ENCODE measurements around the gene SFSWAP.
A peak's percentile ranks its signal among the peaks of the same experiment; 100 is the strongest.

Gene SFSWAP

DNA sequence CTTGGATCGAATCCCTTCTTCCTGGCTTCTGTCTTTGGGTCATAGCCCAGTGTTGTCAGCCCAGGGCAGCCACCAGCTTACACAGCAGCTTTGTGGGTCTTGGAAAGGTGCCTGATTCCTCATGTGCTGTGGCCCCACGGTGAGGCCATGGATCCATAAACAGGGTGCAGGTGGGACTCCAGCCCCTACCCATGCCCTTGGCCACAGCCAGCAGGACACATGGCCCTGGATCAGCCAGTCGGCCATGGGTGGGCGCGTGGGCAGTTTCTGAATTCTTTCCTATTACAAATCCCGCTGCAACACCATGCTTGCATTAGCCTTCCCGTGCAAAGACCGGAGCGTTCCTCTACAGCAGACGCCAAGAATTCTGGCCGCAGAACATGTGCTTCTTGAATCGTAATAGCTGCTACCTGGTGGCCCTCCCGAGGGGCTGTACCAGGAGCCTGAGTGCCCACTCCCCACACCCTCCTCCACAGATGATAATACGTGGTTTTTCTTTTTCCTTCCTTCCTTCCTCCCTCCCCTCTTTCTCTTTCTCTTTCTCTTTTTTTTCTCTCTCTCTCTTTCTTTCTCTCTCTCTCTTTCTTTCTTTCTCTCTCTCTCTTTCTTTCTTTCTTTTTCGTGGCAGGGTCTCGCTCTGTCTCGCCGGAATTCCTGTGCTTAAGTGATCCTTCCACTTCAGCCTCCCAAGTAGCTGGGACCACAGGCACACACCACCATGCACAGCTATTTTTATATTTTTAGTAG, 114.4 kb downstream of the SFSWAP start:
- peak; percentile 30 for DNase-seq

DNA sequence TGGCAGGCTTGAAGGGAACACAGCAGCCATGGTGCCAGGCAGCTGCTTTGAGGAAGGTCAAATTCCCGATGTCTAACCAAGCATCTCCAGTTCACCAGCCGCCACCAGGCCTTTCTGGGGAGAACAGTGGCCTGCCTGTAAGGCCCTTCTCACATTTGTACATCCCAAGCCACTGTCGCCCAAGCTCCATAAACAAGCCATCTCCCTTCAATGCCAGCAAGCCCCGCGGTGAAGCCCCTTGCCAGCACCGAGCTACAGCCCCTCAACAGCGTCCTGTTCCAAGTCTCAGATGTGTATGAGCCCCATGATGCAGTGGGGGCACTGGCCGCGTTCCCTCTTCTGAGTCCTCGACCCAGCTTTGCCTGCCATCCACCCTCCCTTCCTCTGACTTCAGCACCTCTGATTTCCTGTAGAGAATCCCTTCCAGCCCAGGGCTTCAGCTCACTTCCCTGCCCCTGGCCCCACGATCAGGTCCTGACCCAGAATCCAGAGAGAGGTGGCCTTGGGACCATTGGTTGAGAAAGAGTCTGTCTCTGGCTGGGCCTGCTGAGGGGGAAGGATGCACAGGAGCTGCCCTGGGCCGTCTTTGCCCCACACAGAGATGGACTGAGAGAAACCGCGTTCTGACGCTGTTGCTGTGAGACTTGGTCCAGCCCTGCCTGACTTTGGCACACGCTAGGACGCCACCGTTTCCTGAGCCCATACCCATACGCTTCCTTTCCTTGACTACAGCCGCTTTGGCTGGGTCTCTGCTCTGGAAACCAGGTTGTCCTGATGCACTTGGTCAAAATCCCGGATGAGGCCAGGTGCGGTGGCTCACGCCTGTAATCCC, 115.4 kb downstream of the SFSWAP start:
- no peak for DNase-seq

DNA sequence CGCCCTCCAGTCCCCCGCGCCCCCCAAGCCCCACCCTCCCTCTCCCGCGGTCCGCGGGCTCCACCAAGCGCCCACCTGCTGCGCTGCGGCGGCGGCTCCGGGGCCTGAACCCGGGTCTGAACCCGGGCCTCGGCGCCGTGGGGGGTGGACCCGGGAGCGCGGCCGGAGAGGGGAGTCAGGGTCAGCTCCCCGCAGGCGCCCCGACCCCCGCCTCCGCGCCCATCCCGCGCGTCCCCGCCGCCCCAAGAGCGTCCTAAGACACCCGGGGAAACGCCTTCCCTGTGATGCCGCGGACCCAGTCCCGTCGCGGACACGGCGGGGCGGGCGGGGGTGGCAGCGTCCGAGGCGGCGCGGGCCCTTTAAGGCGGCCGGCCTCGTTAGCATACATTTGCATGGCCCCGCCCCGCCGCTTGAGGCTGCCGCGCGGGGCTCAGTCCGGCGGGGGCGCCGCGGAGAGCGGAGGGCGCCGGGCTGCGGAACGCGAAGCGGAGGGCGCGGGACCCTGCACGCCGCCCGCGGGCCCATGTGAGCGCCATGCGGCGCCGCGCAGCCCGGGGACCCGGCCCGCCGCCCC, 117.2 kb downstream of the SFSWAP start, which contains the start of gene MMP17:
Gene MMP17, plus strand, starts transcription at position 433 of the 574 bp plus-strand sequence. Its CDS starts 102 bp downstream, at position 535.
- peak; percentile 65 for DNase-seq

DNA sequence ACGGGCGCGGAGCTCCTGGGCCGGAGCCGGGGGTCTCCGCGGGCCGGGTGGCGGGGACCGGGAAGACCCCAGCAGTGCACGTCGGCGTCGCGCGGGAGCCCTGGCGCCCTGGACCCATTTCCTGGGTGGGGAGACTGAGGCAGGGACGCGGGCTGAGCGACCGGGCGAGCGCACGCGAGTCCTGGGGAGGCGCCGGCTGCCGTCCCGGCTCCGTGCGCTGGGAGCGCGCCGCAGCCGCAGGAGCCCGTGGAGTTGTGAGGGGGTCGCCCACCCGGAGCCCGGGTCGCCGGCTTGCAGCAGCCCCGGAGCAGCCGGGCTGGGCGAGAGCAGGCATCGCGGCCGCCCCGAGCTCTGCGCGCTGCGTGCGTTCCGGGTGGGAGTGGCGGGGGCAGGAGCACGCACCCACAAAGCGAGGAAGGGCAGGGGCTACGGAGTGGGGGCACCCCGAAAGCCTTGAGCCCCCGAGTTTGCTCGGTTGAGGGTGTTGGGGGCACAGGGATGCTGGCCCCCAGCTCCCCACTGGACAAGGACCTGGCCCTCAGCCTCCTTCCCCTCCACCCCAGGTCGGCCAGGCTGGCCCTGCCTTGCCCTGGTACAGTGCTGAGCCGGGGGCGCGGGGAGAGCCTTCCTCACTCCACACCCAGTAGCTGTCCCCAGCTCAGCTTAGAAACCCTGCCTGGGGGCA, 117.9 kb downstream of the SFSWAP start:
- no peak for DNase-seq

DNA sequence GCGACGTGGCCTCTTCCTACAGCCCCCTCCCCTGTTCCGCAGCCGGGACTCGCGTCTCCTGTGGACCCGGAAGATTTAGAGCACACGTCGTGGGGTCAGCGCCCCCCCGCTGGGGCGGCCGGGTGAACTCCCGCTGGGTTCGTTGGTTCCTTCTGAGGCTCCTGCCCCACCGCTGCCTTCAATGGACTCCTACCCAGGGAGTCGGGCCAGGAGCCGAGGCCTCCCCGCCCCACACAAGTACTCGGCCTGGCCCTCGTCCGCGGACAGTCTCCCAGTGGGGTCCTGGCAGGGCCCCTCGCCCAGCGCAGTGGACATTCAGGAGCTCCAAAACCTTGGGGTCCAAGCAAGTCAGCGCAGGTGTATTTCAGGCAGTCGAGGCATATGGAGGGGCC, 118.5 kb downstream of the SFSWAP start:
- DNase-seq, result peak; percentile 10

DNA sequence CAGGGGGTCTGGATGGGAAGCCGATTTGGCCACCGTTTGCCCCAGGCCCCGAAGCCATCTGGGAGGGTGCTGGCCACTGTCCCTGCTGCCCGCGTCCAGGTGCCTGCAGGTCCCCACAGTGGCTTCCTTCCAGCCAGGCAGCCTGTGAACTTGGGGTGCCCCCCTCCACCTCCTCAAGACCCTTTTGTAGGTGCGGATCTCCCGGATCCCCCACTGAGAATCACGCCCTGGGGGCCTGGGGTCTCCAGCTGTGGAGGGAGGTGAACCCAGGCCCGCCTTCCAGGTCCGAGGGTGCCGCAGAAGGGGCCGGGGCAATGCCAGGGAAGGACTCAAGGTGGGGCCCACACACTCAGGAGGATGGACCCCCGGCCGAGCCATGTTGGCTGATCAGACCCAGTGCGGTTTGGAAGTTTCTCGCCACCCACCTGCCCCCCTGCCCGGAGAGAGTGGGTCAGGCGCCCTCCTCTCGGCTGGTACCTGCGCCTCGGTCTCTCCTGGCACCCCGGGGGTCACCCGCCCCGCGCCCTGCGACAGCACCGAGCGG, 119.0 kb downstream of the SFSWAP start:
- no peak for DNase-seq

DNA sequence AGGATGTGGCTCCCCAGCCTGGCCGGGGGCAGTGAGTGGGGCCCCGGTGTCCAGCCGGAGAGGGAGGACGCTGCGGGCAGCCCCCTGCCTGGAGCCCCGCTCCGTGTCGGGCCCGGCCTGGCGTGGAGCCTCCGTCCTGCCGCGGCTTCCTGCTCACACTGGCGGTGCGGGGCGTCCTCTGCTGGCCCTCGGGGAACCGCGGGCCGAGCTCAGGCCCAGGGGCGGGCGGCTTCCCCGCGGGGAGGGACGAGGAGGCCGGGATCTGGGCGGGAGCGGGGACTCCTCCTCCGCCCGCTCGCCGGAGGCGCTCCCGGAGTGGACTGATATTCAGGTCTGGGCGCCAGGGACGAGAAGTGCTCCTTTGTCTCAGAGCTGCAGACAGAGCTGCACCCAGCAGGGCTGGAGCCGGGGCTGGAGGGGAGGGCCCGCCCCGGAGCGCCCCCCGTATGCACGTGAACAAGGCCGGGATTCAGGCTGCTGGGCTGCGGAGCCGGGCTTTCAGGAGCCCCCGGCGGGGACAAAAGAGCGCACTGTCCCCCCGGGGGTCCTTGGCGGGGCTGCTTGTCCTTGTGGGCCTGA, 119.5 kb downstream of the SFSWAP start:
- peak; percentile 88 for DNase-seq

DNA sequence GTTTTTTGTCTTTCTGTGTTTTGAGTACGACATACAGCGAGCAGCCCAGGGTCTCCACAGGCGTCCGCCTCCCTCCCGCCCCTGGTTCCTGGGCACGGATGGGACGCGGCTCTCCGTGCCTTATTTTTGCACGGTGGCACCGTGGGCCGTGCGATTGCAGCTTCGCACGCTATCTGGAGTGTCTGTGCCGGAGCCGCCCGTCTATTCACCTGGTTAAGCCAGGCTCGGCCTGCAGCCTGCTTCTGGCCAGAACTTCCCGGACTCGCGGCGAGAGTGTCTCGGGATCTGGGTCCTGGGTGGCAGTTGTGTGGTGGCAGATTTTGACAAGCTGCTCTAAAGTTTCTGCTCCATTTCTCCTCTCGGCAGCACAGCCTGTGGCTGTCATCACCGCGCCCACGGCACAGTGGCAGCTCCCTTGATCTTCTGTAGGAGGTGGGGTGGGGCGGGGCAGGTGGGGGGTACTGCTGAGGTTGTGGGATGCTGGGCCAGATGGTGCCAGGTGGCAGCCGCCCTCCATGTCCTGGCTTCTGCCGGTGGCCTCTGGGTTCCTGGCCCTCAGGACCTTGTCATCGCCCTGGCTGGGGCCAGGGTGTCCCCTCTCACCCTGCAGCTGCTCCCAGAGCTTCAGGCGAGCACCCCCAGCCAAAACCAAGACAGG, 120.2 kb downstream of the SFSWAP start:
- DNase-seq, result no peak

DNA sequence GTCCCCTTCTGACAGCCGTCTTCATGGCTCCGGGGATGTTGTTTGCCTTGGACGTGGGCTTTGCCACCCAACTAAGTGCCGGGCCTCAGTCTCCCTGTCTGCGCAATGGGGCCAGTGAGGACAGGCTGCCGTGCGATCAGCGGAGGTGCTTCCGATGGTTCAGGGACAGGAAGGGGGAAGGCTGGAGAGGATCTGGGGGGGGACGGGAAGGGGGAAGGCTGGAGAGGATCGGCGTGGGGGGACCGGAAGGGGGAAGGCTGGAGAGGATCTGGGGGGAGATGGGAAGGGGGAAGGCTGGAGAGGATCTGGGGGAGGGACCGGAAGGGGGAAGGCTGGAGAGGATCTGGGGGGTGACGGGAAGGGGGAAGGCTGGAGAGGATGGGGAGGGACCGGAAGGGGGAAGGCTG, 120.7 kb downstream of the SFSWAP start:
- peak; percentile 91 for DNase-seq

DNA sequence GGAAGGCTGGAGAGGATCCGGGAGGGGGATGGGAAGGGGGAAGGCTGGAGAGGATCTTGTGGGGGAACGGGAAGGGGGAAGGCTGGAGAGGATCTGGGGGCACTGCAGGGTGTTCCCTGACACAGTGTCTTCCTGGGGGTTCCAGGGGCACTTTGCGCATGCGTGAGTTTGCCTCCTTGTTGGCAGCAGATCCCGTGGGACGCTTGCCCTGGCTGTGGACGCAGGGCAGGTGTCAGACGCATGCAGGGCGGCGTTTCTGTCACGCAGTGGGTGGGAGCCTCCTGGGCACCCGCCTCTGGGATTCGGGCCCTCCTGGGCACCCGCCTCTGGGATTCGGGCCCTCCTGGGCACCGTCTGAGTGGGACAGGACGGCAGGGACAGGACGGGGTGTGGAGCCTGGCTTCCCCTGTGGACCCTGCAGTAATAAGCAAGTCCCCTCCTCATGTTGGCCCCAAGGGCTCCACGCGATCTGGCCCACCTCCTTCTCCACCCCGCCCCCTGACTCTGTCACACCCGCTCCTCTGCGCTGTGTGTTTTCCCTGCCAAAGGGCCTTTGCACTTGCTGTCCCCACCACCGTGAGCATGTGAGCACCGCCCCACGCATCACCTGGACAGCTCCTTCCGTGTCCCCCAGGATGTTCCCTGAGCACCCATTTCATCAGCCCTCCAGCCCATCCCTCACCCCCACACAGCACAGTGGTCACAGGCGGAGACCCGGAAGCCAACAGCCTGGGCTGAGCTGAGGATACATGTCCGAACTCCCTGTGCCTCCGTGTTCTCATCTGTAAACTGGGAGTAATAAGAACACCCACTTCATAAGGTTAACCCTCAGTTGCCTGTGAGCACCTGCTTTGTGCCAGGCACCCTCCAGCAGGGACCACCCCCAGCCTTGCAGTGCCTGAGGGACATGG, 121.7 kb downstream of the SFSWAP start:
- peak; percentile 59 for DNase-seq

DNA sequence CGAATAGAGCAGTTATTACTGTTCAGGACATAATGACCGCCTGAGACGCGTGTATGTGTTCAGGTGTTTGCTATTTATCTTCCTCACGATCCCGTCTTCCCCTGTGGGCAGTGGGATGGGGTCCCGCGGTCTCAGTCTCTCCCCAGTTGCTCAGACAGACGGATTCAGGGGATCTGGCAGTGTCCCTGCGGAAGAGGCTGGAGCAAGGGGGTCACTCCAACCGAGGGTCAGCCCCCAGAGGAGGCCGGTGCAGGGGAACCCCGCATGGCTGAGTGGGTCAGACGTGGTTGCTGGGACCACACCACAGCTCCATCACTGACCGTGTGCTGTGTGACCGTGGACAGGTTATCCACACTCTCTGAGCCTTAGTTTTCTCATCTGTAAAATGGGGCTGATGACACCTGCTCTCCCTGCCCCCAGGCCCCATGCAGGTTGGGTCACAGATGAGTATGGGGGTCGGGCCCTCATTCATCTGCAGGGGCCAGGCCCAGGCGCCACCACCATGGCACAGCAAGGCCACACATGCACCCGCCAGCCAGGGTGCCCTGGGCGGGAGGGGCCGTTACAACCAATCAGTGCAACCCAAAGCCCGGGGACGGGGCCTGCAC, 122.5 kb downstream of the SFSWAP start:
- no peak for DNase-seq

DNA sequence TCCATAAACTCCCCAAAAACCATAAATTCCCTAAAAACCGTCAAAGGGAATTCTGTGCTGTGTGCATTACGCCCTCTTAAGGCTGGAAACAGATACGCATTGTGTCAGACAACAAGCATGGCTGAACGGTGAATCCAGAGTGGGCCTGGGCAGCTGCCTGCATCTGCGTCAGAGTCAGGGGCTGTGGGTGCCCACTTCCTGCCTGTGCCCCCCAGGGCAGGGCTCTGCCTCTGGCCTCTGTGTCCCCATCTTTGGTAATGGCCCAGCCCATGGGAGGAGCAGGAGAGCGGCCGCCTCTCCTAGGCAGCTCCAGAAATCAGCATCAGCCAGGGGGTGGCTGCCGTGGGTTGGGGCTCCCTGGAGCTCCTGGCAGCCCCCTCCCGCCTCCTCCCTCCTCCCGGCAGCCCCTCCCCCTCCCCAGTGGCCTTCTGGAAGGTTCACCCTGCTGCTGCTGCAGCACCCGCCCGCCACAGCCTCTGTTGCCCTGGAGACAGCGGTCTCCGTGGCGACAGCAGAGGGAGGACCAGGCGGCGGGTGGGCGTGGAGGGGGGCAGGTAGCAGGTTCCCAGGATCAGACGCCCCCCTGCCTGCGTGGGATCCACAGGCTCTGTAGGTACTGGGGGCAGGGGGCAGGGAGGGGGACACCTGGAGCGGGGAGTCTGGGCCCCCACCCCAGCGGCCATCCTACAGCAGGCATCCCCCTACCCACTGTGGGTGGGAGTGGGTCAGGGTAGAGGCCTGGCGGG, 123.2 kb downstream of the SFSWAP start:
- DNase-seq, result peak; percentile 33

DNA sequence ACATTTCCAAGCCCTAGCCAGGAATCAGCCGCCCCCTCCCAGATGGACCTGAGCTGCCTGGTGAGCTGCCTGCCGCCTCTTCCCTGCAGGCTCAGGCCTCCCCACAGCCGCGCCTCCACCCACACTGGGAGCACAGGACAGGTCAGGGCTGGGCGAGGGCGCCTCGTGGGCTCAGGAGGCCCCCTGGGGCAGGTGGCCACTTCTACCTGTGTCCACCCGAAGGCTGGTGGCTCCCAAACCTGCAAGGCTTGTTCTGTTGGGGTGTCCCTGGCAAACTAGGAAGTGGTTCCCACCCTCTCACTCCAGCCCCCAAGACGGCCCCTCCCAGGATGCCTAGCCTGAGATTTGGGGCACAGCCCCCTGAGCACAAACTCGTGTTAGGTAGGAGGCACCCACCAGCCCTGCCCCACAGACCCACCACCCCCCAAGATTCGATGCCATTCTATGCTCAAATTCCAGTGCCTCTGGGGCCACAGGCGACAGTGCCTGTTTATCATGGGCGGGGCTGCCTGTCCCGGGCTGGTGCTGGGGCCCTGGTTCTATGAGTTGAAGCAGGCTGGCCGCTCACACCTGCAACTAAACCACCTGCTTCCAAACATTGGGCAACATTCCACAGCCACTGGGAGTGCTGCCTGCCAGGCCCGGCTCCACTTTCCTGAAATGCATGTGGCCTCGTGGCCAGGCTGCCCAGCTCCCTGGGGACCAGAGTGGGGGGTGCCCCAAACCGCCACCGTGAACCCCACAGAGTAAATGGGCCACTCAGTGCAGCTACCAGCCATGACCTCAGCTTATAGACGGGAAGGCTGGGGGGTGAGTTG, 124.1 kb downstream of the SFSWAP start:
- DNase-seq, result no peak

DNA sequence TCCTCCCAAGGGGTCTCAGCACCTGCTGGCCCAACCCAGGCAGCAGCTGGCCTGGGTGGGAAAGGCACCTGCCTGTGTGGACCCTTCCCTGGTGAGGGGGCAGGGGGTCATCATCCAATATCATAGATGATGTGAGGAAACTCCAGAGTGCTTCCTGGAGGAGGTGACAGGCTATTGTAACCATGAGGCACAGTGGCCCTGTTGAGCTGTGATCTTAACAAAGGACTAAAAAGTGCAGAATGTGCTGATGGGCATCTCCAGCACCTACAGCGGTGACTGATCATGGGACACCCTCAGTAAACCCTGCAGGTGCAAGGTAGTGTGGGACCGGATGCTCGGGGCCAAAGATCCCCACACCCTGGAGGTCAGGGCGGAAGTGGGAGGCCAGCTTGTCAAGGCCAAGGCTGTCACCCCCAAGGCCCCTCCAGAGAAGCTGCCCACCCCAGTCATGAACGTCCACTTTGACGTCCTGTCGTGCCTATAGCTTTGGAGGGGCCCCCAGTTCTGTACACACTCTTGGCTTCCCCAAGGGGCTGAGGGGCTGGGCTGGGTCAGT, 124.8 kb downstream of the SFSWAP start:
- no peak for DNase-seq

DNA sequence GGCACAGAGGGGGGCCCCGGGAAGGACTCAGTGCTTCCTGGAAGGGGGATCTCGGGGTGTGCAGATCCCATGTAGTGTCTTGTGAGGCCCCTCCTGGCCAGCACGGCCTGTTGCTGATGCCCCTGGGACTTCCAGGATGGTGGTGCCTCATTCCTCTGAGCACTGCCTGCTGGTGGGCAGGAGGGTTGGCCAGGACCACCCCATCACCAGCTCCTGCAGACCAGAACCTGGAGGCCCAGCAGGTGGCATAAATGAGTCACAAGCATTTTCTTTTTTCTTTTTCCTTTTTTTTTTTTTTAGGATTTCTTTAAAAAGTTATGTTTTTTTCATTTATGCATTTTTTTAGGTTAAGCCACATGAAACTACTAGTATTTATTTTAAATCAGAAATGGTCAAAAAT, 125.3 kb downstream of the SFSWAP start:
- DNase-seq, result peak; percentile 17

DNA sequence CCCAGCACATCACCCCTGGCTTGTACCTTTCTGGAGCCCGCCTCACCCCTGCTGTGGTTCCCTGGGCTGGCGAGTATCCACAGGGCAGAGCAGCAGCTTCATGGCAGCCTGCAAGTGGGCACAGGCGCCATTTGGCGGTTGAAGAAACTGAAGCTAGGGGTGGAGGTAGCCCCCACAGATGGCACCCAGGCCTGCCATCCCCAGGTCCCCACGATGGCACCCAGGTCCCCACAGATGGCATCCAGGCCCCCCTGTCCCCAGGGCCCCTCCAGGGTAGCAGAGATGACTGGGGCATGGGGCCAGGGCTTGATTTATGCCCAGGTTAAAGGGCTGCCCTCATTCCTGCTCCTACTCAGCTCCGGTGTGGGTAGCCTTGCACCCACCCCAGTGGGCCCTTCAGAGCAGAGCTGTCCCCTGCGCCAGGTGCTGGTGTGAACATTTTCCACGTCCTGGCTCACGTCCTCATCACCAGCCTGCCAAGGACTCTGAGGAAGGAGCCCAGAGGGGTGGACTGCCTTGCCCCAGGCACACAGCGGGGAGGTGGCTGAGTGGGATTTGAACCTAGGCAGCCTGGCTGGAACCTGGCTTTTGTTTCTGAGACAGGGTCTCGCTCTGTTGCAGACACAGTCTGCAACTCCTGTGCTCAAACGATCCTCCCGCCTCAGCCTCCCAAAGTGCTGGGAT, 126.0 kb downstream of the SFSWAP start:
- DNase-seq, result no peak

DNA sequence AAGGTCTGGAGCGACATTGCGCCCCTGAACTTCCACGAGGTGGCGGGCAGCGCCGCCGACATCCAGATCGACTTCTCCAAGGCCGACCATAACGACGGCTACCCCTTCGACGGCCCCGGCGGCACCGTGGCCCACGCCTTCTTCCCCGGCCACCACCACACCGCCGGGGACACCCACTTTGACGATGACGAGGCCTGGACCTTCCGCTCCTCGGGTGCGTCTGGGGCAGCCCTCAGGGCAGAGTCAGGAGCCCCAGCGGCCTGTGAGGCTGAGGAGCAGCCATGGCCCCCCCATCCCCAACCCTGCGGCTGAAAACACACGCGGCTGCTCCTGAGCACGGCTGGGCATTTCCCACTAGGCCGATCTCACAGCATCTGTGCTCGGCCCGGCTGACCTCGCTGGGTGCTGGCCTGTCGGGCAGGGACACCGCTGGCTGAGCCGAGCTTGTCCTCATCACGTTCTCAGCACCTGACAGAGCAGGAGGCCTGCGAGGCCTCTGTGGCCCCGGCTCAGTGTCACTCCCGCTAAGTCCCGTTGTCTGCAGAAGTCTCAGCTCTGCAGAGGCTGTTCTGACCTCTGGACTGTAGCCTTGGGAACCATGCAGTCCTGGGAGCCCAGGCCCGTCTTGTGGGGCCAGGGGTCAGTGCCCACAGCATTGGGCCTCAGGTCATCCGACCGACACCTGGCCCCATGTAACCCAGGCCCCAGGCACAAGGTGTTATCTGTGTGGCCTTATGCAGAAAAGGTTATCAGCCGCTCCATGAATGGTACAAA, 129.9 kb downstream of the SFSWAP start:
- DNase-seq, result no peak
